HG02798 (cell line): ENCODE results near the gene KDM8.

Experiments used
- ATAC-seq: cut with Tn5 transposase; IDR thresholded peaks from one replicate; pipeline ENCODE4 v1.9.1; 2021; ENCODE audit warnings: mild to moderate bottlenecking; ENCODE audit not compliant: unreplicated experiment, poor library complexity

Gene KDM8

DNA sequence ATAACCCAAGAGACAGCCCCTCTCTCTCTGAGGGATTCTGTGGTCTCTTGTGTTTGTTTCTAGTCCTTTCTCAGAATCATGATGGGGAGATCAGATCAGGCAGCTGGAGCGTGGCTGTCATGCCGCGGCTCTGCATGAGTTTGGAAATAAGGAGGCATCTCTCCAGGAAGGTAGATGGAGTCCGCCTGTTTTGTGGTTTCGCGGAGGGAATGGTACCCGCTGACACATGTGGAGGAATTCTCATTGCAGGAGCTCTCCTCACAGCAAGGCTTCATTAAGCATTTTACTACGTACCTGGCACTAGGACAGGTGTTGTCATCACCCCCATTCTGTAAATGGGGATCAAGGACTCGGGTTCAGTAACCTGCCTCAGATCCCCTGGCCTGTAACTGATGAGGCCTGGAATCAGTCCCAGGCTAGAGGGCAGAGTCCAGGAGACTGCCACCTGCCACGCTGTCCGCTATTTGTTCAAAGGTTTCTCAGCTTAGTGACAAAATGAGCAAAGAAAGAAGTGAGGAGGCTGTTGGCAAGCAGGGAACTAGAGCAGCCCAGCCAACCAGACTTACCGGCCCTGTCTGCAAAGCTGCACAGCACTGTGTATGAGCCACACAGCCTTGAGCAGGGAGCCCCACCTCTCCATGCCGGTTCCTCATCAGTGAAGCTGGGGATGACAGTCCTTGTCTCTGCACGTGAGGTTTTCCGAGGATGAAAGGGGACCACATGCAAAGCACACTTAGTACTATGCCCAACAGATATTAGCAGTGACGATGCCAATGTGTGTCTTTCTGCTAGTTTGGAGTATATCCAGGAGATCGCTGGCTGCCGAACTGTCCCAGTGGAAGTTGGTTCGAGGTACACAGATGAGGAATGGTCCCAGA is 11.0 kb downstream of the KDM8 start:
- no peak for ATAC-seq

DNA sequence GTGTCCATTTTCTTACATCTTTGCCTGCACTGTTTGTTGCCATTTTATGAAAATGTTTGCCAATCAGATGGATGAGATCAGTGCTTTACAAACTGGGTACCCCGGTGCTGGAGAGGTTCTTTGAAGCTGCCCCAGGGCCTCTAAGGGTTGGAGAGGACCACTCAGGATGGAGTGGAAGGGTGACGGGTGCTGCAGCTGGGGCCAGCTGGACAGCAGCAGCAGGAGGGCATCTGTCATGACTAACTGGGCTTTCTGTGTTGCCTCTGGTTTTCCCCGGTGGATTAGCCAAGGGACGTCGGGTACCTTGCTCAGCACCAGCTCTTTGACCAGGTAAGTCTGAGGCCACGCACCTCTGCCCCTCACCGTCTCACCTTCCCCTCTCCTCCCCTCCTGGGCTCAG is 12.3 kb downstream of the KDM8 start:
- ATAC-seq, result no peak

DNA sequence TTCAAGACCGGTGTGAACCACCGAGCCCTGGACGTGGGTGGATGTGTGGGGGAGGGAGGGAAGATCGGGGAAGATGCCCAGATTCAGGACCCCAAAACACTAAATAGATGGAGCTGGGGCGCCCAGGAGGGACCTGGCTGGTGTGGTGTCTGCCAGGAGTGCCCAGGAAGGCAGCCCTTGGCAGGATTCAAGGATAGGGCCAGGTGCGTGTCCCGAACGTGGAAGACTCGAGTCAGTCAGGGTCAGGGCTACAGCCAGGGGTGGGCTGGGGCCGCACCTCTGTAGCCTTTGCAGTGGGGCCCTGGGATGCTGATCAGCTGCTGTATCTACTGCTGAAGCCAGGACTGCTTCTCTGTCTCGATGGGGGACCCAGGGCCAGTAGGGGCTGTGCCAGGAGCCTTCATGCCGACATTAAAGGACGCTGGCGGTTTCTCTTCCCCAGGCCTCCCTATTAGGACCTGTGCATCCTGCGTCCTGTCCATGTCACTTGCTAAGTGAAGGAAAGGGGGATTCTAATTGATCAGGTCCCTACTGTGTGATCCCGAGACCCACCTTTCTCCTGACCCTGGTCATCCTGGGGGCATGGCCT is 13.1 kb downstream of the KDM8 start:
- ATAC-seq, result no peak

DNA sequence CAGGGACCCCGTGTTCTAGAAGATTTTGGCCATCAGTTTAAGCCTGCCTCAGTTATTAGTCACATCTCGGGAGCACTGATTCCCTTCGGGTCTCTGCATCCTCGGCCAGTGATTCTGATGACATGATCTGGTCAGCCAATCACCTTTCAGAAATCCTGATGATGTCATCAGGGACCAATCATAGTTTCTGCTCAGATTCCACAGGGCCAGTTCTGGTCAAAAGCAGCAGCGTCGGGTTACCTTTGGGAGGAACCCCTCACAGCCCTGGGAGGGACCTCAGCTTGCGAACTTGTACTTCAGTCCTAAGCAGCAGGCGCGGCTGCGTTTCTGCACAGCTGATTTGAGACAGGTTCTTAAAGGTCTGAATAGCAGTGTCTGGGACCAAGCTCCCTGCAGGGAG is 13.9 kb downstream of the KDM8 start:
- no peak for ATAC-seq

DNA sequence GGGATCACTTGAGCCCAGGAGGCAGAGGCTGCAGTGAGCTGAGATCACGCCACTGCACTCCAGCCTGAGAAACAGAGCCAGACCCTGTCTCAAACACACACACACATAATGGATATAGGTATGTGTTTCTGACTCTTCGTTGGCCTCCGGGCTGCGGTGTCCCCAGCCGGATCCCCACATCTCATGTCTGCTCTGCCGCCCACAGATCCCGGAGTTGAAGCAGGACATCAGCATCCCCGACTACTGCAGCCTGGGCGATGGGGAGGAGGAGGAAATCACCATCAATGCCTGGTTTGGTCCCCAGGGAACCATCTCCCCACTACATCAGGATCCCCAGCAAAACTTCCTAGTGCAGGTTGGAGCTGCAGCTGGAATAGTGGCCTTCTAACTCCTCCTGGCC is 15.4 kb downstream of the KDM8 start:
- ATAC-seq, result no peak

DNA sequence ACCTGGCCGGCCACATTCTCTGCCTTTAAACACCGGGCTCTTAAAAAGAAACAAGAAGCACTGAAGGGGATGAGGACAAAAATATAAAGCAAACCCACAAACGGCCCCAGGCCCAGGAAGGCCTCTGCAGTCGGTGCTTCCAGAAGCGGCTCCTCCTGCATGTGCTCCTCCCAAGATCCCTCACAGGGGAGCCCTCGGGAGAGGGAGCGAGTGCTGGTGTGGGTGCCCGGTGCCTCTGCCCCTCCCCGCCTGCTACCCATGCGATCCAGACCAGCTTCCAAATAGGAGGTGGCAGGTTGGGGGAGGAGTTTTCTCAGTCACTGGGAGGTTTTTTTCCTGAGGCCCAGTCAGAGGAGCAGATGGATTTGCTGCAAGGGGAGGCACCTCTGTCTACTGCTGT is 15.8 kb downstream of the KDM8 start:
- no peak for ATAC-seq

DNA sequence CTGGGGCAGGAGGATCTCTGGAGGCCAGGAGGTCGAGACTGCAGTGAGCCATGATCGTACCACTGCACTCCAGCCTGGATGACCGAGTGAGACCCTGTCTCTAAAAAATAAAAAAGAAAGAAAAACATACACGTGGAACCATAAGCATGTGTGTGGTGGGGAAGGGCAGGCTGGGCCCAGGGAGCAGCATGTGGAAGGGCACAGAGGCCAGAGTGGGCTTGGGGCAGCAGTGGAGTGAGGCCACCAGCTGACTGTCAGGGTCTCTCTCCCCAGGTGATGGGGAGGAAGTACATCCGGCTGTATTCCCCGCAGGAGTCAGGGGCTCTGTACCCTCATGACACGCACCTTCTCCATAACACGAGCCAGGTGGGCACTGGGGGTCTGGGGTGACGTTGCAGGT is 16.8 kb downstream of the KDM8 start:
- no peak for ATAC-seq

DNA sequence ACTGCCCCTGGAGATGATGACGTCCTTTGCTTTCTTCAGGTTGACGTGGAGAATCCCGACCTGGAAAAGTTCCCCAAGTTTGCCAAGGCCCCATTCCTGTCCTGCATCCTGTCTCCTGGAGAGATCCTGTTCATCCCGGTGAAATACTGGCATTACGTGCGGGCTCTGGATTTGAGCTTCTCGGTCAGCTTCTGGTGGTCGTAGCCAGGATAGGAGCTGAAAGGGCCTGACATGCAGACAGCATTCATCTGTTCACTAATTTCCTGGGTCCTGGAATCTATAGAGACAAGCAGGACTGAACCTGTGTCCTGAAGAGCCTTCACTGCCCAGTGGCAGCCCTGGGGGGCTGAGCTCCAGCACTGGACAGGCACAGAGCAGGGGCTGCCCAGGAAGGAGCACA is 17.2 kb downstream of the KDM8 start:
- no peak for ATAC-seq

DNA sequence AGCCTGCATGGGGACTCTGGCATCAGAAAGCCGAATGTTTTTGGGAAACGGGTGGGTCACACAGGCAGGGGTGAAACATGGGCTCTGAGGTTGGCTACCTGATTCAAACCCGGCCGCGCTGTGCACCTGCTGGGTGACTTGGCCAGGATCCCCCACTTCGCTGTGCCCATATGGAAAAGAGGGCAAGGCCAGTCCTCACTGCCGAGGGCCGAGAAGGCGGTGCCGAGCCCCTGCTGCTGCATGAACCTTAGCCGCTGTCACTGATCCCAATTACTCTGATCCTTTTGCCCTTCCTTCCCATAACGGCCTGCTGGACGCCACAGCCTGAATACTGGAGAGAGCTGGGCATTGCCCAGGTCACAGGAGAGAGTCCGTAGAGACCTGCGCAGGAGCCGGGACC is 17.7 kb downstream of the KDM8 start:
- ATAC-seq, result no peak

DNA sequence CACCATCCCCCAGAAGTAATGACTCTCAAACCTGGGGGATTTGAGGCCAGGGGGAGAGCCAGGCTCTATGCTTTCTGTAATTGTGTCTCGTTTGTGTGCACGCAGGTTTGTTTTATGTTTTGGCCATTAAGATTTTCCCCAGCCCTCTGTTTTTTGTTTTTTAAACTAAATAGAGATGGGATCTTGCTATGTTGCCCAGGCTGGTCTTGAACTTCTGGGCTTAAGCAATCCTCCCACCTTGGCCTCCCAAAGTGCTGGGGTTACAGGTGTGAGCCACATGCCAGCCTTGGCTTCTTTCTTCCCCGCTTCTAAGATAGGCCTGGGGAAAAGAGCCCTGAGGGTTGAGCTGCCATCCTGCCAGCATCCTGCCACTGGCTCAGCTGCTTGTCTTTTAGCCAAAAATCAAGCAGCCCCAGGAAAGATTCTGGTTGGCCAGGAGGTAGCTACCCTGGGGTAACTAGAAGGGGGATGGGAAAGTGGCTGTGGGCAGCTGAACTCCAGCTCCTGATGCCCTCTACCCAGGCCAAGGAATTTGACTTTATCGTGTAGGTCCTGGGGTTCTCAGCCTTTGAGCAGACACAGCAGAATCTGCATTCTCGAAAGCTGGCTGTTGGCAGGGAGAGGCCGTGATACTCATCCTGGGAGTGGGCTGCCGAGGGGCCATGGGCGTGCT is 18.4 kb downstream of the KDM8 start:
- no peak for ATAC-seq

DNA sequence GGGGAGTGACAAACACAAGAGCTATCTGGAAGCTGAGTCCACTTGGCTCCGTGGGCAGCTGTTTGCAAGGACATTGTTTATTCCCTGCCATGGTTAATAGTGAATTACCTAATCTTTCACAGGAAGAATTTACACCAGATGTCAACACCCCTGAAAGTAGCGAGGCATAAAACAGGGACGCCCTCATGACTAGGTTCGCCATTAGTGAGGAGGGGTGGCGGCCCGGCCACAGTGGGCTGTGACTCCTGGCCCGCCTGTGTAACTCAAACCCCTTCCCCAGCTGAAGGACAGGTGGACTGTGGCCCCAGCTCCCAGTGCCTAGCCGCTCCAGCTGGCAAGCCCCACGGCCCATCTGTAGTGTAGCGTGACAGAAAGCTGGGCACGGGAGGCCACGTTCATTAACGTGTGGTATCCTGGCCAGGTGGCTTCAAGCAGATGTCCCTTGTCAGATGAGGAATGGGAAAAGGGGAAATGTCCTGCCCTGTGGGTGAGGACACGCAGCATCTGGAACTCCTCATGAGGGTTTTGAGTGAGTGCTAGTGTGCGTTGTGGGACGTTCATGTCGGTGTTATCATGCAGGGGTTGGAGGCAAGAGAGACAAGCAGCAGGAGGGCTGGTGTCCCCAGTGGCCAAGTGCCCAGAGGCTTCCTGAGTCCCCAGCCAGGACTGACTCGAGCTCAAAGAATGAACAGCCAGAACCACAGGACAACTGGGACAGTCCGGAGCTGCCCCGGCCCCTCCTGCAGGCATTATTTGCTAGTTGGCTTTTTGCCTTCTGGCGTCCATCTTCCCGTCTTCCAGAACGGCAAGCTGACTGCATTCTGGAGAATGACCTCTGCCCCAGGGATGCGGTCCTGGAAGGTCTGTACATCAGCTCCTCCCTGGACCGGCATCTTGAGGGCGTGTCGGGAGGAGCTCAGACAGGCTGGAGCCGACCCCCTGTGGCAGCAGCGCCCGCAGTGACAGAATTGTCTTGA is 19.2 kb downstream of the KDM8 start:
- ATAC-seq, result no peak

DNA sequence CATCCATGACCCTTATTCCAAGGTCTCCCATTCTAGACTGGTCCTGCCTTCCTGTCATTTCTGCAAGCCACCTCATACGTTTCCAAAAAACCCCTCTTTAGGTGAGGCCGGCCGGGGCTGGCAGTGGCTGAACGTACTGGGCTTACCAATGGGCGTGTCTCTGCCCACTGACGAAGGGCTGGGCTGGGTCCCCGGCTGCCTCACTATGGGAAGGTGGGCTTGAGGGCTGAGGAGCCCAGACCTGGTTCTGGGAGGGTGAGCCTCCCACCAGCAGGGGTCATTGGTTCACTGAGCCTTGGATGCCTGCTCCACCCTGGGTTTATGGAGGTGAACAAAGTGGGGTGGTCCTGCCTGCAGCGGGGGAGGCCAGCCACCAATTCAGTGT is 19.9 kb downstream of the KDM8 start:
- ATAC-seq, result no peak

DNA sequence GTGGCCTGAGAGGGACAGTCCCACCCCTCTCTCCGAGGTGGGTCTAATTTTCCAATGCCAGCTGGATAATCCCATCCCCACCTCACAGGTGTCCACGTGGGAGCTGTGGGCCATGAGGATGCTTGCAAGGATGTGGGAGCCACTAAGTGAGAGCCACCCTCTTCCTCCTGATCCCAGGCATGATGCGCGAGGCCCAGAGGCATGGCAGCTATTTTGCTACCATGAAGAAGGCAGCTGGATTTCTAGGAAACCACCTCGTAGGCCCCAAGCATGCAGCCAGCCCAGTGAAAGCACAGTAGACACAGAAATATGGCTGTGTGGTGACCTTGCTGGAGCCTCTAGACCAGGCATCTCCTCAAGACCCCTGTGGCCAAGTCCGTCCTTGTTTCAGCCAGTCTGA is 20.4 kb downstream of the KDM8 start:
- no peak for ATAC-seq

DNA sequence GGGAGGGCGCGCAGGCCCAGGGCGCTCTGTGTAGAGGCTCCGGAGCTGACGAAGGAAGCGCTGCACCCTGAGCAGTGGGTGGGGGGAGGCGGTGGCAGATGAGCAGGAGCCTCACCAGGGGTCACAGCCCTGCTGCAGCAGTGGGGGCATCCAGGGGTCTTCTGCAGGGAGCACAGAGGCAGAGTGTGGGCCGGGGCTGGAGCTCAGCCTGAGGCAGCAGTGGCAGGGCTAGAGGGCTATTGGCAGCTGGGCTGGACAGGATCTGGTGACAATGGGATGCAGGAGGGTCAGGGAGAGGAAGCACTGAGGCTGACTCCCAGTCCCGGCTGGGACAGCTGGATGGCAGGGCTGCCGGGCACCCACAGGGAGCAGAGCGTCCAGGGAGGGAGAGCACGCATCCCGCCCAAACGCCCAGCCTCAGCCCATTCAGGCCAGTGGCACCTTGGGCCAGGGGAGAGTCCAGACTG is 21.0 kb downstream of the KDM8 start:
- ATAC-seq, result no peak

DNA sequence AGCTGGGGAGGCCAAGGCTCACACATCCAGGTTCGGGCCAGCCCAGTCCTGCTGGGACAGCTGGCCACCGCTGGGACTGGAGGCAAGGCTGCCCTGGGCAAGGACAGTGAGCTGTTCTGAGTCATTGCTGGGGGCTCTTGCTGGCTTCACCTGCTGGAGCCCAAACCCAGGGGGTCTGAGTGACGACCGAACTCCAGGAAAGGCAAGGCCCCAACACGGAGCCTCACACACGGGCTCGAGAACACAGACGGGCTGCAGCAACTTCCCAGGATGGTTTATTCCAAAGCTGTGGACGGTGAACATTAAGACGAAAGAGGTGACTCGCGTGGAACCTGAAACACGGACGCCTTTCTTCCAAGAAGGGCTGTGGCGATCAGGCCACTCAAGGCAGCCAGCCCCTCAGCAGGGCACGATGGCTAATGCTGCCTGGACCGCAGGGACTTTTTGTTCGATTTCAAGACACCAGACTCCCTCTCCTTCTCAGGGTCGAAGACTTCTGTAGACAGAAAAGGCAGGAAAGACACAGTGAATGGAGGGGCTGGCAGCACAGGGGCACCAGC is 21.5 kb downstream of the KDM8 start:
- ATAC-seq, result no peak

DNA sequence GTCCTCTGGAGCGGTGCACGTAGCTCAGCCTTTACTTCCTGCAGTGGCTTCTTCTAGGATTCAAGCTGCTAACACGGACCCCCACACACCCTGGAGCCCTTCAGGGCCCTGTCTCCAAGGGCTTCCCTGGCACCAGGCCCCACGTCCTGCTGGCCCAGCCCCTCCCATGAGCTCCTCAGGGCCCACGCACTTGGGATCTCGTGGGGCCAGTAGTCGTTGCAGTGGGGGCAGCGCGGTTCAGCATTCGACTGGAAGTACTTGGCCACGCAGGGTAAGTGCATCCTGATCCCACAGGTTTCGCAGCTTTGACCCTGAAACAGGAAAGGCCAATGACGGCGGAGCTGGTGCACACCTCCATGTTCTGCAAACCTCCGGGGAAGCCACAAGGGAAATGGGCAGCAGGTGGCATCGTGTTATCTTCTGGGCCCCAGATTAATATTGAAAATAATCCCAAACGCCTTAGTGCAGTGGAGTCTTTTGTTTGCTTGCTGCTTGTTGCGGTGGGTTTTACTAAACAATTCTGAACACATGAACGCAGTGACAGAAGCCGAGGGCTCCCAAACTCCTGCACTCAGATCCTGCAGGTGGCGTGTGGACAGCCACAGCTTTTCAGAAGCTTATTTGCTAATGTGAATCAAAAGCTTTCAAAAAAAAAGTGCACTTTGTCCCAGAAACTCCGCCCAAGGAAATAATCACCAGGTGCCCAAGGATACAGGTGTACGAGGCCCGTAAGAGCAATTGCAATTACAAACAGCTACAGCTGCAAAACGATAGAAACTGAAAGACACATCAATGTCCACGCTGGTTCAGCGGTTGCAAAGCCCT is 22.4 kb downstream of the KDM8 start:
- ATAC-seq, result no peak

DNA sequence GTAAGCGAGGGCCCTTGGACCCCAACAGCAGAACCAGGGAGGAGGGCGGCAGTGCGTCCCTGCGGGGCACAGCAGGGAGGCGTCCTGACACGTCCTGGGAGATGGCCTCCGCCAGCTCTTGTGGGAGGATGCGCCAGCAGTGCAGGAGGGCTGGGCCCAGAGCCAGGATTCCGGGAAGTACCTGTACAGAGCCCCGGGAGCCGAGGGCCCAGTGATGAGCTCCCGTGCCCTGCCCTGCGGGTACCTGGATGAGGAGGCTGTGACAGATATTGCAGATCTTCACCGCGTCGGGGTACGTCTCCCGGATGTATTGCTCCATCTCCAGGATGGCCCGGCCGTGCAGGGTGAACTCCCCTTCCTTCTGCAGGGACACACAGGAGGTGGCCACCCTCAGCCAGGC is 23.1 kb downstream of the KDM8 start:
- no peak for ATAC-seq

DNA sequence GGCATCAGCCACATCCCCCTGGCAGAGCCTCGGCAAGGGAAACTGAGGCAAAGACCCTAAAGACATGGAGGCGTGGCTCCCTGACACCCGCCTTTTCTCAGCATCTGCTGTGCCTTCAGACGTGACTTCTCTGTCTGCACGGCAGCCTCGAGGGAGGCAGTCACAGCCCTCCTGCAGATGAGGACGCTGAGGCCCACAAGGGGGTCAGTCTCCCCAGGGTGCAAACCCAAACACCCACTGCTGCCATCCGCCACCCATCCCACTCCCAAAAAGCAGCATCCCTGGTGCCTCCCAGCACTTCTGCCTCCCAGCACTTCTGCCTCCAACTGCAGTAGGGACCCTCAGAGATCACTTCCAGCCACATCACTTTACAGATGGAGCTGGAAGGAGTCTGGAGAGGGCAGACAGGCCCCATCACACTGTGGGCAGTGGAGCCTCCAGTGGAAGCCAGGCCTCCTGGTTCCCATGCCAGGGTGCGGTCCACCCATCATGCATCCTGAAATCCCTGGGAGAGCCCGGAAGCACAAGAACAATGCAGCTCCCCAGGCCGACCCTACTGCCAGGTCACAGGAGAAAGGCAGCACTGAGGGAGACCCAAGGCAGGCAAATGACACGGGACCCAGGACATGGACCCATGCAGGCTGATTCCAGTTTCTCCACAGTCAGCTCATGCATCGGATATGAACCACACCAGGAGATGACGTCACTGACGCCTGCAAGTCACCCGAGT is 23.8 kb downstream of the KDM8 start:
- ATAC-seq, result no peak

DNA sequence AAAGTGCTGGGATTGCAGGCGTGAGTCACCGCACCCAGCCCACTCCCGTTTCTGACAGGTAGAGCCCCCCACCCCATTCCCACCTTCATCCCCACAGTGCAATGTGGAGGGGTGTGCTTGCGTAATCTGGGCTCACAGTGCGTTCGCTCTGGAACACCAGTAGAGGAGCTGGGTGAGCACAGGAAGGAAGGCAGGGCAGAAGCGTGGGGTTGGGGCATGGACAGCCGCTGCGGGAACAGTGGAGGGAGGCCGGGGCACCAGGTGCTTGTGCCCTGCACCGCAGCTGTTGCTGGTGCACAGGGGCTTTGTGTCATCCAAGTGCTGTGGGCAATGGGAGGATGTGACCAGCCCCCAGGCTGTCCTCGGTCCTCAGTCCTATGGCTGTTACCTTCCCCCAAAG is 24.7 kb downstream of the KDM8 start:
- ATAC-seq, result no peak
